RWPE2 (cell line): Measurements from ENCODE around the gene SNN.

Experiments used
- ATAC-seq: fragments of 200-7000 bp; cut with Tn5 transposase; 3 replicates; pipeline ENCODE4 v1.9.1; 2021; ENCODE audit warnings: low read depth
- DNase-seq: peaks from one replicate; pipeline ENCODE4 v3.0.0-alpha.2; 2020; ENCODE audit warnings: low spot score
- H3K27ac ChIP-seq: fragments of 450-650 bp; 2 replicates; pipeline ENCODE4 v1.5.1; 2017; ENCODE audit warnings: mild to moderate bottlenecking; ENCODE audit not compliant: poor library complexity, severe bottlenecking
- H3K27me3 ChIP-seq: fragments of 250-450 bp; sonication (Bioruptor Pico); 2 replicates; pipeline ENCODE4 v1.5.1; 2021; ENCODE audit warnings: mild to moderate bottlenecking, moderate library complexity; ENCODE audit not compliant: insufficient read depth, poor library complexity, severe bottlenecking
- H3K36me3 ChIP-seq: fragments of 250-450 bp; sonication (Bioruptor Pico); 2 replicates; pipeline ENCODE4 v1.5.1; 2020; ENCODE audit warnings: low read depth, mild to moderate bottlenecking, moderate library complexity
- H3K4me1 ChIP-seq: fragments of 250-450 bp; sonication (Bioruptor Pico); 2 replicates; pipeline ENCODE4 v1.5.1; 2021; ENCODE audit warnings: mild to moderate bottlenecking, moderate library complexity; ENCODE audit not compliant: insufficient read depth, poor library complexity, severe bottlenecking
- H3K4me3 ChIP-seq: fragments of 250-450 bp; sonication (Bioruptor Pico); 2 replicates; pipeline ENCODE4 v1.5.1; 2021; ENCODE audit warnings: mild to moderate bottlenecking, moderate library complexity; ENCODE audit not compliant: severe bottlenecking
- H3K9me3 ChIP-seq: fragments of 250-450 bp; sonication (Bioruptor Pico); 2 replicates; pipeline ENCODE4 v1.5.1; 2021; ENCODE audit warnings: mild to moderate bottlenecking, moderate library complexity; ENCODE audit not compliant: severe bottlenecking
- TF ChIP-seq, protein P1 (sequence below): fragments of 450-650 bp; IDR thresholded peaks from one replicate; pipeline ENCODE4 v1.5.1; 2017; ENCODE audit warnings: mild to moderate bottlenecking, moderate library complexity; ENCODE audit not compliant: poor library complexity, severe bottlenecking

Gene SNN

GRCh38 chr16:11706180-11706742 is 38.0 kb downstream of the SNN start:
- Histone ChIP-seq H3K9me3 (no peaks in the 10 kb centered on the region), H3K36me3 (peaks cover 67% of the 10 kb centered on the region), H3K4me3 (no peak overlapping the region), H3K27me3 (no peaks in the 10 kb centered on the region), H3K27ac (no peak overlapping the region), H3K4me1 (no peaks in the 10 kb centered on the region)
- ATAC-seq (no peak), DNase-seq (no peak)
- TF ChIP-seq, protein P1, sequence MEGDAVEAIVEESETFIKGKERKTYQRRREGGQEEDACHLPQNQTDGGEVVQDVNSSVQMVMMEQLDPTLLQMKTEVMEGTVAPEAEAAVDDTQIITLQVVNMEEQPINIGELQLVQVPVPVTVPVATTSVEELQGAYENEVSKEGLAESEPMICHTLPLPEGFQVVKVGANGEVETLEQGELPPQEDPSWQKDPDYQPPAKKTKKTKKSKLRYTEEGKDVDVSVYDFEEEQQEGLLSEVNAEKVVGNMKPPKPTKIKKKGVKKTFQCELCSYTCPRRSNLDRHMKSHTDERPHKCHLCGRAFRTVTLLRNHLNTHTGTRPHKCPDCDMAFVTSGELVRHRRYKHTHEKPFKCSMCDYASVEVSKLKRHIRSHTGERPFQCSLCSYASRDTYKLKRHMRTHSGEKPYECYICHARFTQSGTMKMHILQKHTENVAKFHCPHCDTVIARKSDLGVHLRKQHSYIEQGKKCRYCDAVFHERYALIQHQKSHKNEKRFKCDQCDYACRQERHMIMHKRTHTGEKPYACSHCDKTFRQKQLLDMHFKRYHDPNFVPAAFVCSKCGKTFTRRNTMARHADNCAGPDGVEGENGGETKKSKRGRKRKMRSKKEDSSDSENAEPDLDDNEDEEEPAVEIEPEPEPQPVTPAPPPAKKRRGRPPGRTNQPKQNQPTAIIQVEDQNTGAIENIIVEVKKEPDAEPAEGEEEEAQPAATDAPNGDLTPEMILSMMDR: no peak

- H3K9me3 ChIP-seq: no peaks in the 10 kb centered on the region
- ATAC-seq (no peak), DNase-seq (no peak)
- H3K4me3 ChIP-seq: no peak overlapping the region
- H3K27ac ChIP-seq: no peak overlapping the region
- H3K27me3 ChIP-seq: no peaks in the 10 kb centered on the region
- peaks cover 69% of the 10 kb centered on the region for H3K36me3 ChIP-seq
- TF ChIP-seq, protein P1: no peak
- no peaks in the 10 kb centered on the region for H3K4me1 ChIP-seq
These were observed 39.5 kb downstream of the SNN start for GRCh38 chr16:11707679-11708197.

DNA sequence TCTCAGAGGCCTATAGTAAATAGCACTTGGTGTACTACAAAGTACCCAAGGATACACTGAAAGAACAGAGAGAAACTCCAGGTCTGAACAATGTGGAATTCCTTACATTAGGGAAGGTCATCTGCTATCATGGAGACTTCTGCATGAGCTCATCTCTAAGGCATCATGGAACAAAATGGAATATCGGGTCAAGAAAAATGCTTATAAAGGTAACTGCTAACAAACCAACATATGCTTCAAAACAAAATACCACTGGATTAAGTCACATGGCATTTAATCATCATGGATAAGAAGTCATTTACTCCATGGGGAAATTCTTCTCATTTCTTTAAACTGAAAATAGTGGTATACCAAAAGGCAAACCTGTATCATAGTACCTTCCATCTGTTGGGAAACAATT is 40.2 kb downstream of the SNN start:
- Histone ChIP-seq H3K4me3 (no peak overlapping the region), H3K36me3 (peaks cover 64% of the 10 kb centered on the region), H3K27ac (no peak overlapping the region), H3K4me1 (no peaks in the 10 kb centered on the region), H3K27me3 (no peaks in the 10 kb centered on the region), H3K9me3 (no peaks in the 10 kb centered on the region)
- no peak for ATAC-seq
- TF ChIP-seq, protein P1: no peak
- DNase-seq: no peak

- TF ChIP-seq, protein P1: no peak
- H3K36me3 ChIP-seq: peaks cover 77% of the 10 kb centered on the region
- ATAC-seq: no peak
- H3K9me3 ChIP-seq: no peaks in the 10 kb centered on the region
- H3K4me3 ChIP-seq: no peak overlapping the region
- H3K27me3 ChIP-seq: no peaks in the 10 kb centered on the region
- no peak for DNase-seq
- no peak overlapping the region for H3K27ac ChIP-seq
- H3K4me1 ChIP-seq: no peaks in the 10 kb centered on the region
These were observed 43.4 kb downstream of the SNN start for GRCh38 chr16:11711662-11712061.

- Histone ChIP-seq H3K27ac (no peak overlapping the region), H3K27me3 (no peaks in the 10 kb centered on the region), H3K9me3 (no peaks in the 10 kb centered on the region), H3K4me1 (no peaks in the 10 kb centered on the region), H3K4me3 (no peak overlapping the region), H3K36me3 (peaks cover 76% of the 10 kb centered on the region)
- DNase-seq: no peak
- TF ChIP-seq, protein P1: no peak
- no peak for ATAC-seq
These were observed 43.9 kb downstream of the SNN start for GRCh38 chr16:11712122-11712521.
